HepG2 (cell line): ENCODE data around the gene KCTD13. TPM values are rescaled to one million over a fixed set of nuclear protein-coding genes. Genes with fewer than 3 reads are reported as not detected.
A peak's percentile ranks its signal among the peaks of the same experiment; 100 is the strongest.

Experiments
- ARHGAP35 ChIP-seq: sonication (generic); formaldehyde crosslinking; IDR thresholded peaks from 2 replicates; pipeline ENCODE4 v1.9.0; 2022; ENCODE audit warnings: mild to moderate bottlenecking, inconsistent platforms, moderate library complexity, missing genetic modification reagents, borderline replicate concordance
- BCLAF1 ChIP-seq: fragments of 450-650 bp; IDR thresholded peaks from 2 replicates; pipeline ENCODE4 v1.6.1; 2017; ENCODE audit warnings: mild to moderate bottlenecking
- CEBPZ ChIP-seq: IDR thresholded peaks from 2 replicates; pipeline ENCODE4 v1.6.1; 2012; ENCODE audit warnings: low read length, improper control_type of control experiment
- DNMT1 ChIP-seq: sonication (generic); formaldehyde crosslinking; IDR thresholded peaks from 2 replicates; pipeline ENCODE4 v1.5.1; 2020; ENCODE audit warnings: mild to moderate bottlenecking, missing genetic modification reagents
- E2F5 ChIP-seq: sonication (generic); formaldehyde crosslinking; conservative IDR thresholded peaks from 2 replicates; pipeline ENCODE4 v1.4.0; 2020; ENCODE audit warnings: missing genetic modification reagents
- MTA3 ChIP-seq: sonication (generic); formaldehyde crosslinking; IDR thresholded peaks from 2 replicates; pipeline ENCODE4 v1.4.0; 2020; ENCODE audit warnings: missing genetic modification reagents
- NCOA1 ChIP-seq: sonication (generic); formaldehyde crosslinking; IDR thresholded peaks from 2 replicates; pipeline ENCODE4 v1.9.0; 2021; ENCODE audit warnings: missing genetic modification reagents
- PCBP1 ChIP-seq: fragments of 200-400 bp; formaldehyde crosslinking; IDR thresholded peaks from 2 replicates; pipeline ENCODE4 v1.6.1; 2017; ENCODE audit warnings: mild to moderate bottlenecking, low read depth, low read length, borderline replicate concordance
- SOX6 ChIP-seq, 2 experiments: fragments of 450-650 bp in 1 of 2; sonication (generic) in 1 of 2; formaldehyde crosslinking in 1 of 2; IDR thresholded peaks; 2 replicates each; pipeline versions ENCODE4 v1.4.0 to v1.6.1; 2017 to 2020; ENCODE audit warnings: antibody characterized with exemption in 1 of 2, mild to moderate bottlenecking in 1 of 2, missing genetic modification reagents in 1 of 2
- ZNF280B ChIP-seq: sonication (generic); formaldehyde crosslinking; IDR thresholded peaks from 2 replicates; pipeline ENCODE4 v1.5.0; 2020; ENCODE audit warnings: missing genetic modification reagents, mild to moderate bottlenecking, borderline replicate concordance
- ZNF333 ChIP-seq: sonication (generic); formaldehyde crosslinking; IDR thresholded peaks from 2 replicates; pipeline ENCODE4 v1.4.0; 2020; ENCODE audit warnings: mild to moderate bottlenecking, missing genetic modification reagents, borderline replicate concordance
- ZNF383 ChIP-seq: sonication (generic); formaldehyde crosslinking; IDR thresholded peaks from 2 replicates; pipeline ENCODE4 v1.4.0; 2020; ENCODE audit warnings: missing genetic modification reagents, mild to moderate bottlenecking, borderline replicate concordance
- ZNF430 ChIP-seq: sonication (generic); formaldehyde crosslinking; IDR thresholded peaks from 2 replicates; pipeline ENCODE4 v1.9.0; 2021; ENCODE audit warnings: mild to moderate bottlenecking, missing genetic modification reagents
- ZNF460 ChIP-seq: sonication (generic); formaldehyde crosslinking; IDR thresholded peaks from 2 replicates; pipeline ENCODE4 v1.5.1; 2020; ENCODE audit warnings: missing genetic modification reagents, mild to moderate bottlenecking, borderline replicate concordance
- ZNF589 ChIP-seq: sonication (generic); formaldehyde crosslinking; conservative IDR thresholded peaks from 2 replicates; pipeline ENCODE4 v1.8.0; 2022; ENCODE audit warnings: mild to moderate bottlenecking, moderate library complexity, missing genetic modification reagents
- ZNF598 ChIP-seq: sonication (generic); formaldehyde crosslinking; IDR thresholded peaks from 2 replicates; pipeline ENCODE4 v1.5.1; 2020; ENCODE audit warnings: mild to moderate bottlenecking, missing genetic modification reagents, borderline replicate concordance
- ZNF619 ChIP-seq: sonication (generic); formaldehyde crosslinking; IDR thresholded peaks from 2 replicates; pipeline ENCODE4 v1.4.0; 2020; ENCODE audit warnings: mild to moderate bottlenecking, missing genetic modification reagents
- ZNF780A ChIP-seq: sonication (generic); formaldehyde crosslinking; IDR thresholded peaks from 2 replicates; pipeline ENCODE4 v1.8.0; 2022; ENCODE audit warnings: mild to moderate bottlenecking, missing genetic modification reagents, moderate library complexity
- polyA plus RNA-seq, 8 experiments: library from polyadenylated mRNA; depleted of rRNA in 3 of 8; stranded (reverse) in 7 of 8; unstranded in 1 of 8; fragments of >200 nt; fragmentation: Illumina TruSeq in 4 of 8; extraction: Trizol in 4 of 8; gene quantifications; 2 replicates each; pipeline versions ENCODE4 v1.2.1 to v1.2.3, GENCODE V29; 2011 to 2016; ENCODE audit warnings: low read depth in 4 of 8, missing spikeins in 1 of 8, mixed read lengths in 1 of 8; ENCODE audit not compliant: insufficient read depth in 1 of 8
- total RNA-seq, 5 experiments: library from RNA; depleted of rRNA; stranded (reverse); fragments of >200 nt; fragmentation: Illumina TruSeq; extraction: Trizol; gene quantifications; 2 replicates each; pipeline ENCODE4 v1.2.3, GENCODE V29; 2016; ENCODE audit warnings: low read depth in 1 of 5

Gene KCTD13
- total and polyA plus RNA-seq, 2 of the 13 experiments (the other 11 are each of a cell fraction or from before 2014, with no cell fraction given), result 6.3 to 14.7 TPM

- TF ChIP-seq E2F5 (0 out of 2 replicates have a peak, but pooled peaks have one; percentile 11), DNMT1 (CRISPR knock-in tag) (no peak), ZNF598 (CRISPR knock-in tag) (0 out of 2 replicates have a peak, but pooled peaks have one; percentile 25), ZNF333 (CRISPR knock-in tag) (no peak; the same call in 1 of the 2 replicates), ARHGAP35 (CRISPR knock-in tag) (0 out of 2 replicates have a peak, but pooled peaks have one; percentile 42), ZNF383 (no peak), NCOA1 (CRISPR knock-in tag) (no peak), ZNF589 (CRISPR knock-in tag) (peak; percentile 26; the same call in 1 of the 2 replicates), PCBP1 (no peak; the same call in 1 of the 2 replicates), SOX6 (IDR thresholded peaks at IDR 0.05) (no peak), SOX6 (CRISPR knock-in tag; IDR thresholded peaks at IDR 0.05) (peak; percentile 11), CEBPZ (no peak), ZNF780A (CRISPR knock-in tag) (no peak), ZNF460 (CRISPR knock-in tag) (no peak), MTA3 (CRISPR knock-in tag) (no peak), BCLAF1 (no peak), ZNF280B (CRISPR knock-in tag) (0 out of 2 replicates have a peak, but pooled peaks have one; percentile 69), ZNF619 (no peak), ZNF430 (CRISPR knock-in tag) (no peak; the same call in 1 of the 2 replicates)
These were observed 62.4 kb downstream of the KCTD13 start (continued) for GRCh38 chr16:29863669-29863984.
